Measurements from ENCODE around the gene HEATR1.

Gene HEATR1

GRCh38 chr1:236548452-236548851 lies 55.9 kb downstream of the HEATR1 start:
- no peak overlapping the region for H3K27ac ChIP-seq
- TF ChIP-seq CTCF (conservative IDR thresholded peaks at IDR 0.05): no peak

- no peak overlapping the region for H3K27ac ChIP-seq
- TF ChIP-seq CTCF (conservative IDR thresholded peaks at IDR 0.05): no peak
Measured at GRCh38 chr1:236545621-236546169, 58.6 kb downstream of the HEATR1 start.

- TF ChIP-seq CTCF (conservative IDR thresholded peaks at IDR 0.05): no peak
- H3K27ac ChIP-seq: no peak overlapping the region
Measured at GRCh38 chr1:236543065-236543669, 61.1 kb downstream of the HEATR1 start.

- no peak for TF ChIP-seq CTCF (conservative IDR thresholded peaks at IDR 0.05)
Measured at GRCh38 chr1:236541710-236542109, 62.6 kb downstream of the HEATR1 start.

GRCh38 chr1:236540813-236541465 lies 63.4 kb downstream of the HEATR1 start:
- no peak for TF ChIP-seq CTCF (conservative IDR thresholded peaks at IDR 0.05)
- H3K27ac ChIP-seq: no peak overlapping the region

More at GRCh38 chr1:236541710-236542109, 62.6 kb downstream of the HEATR1 start:
- no peak overlapping the region for H3K27ac ChIP-seq

GRCh38 chr1:236536540-236536939 lies 67.8 kb downstream of the HEATR1 start:
- no peak for TF ChIP-seq CTCF (conservative IDR thresholded peaks at IDR 0.05)
- no peak overlapping the region for H3K27ac ChIP-seq

GRCh38 chr1:236535662-236536161 lies 68.6 kb downstream of the HEATR1 start:
- no peak overlapping the region for H3K27ac ChIP-seq
- TF ChIP-seq CTCF (conservative IDR thresholded peaks at IDR 0.05): no peak

Data from VCaP (cell line).